Measurements from ENCODE around the gene BEST3. TPM values are rescaled to one million over a fixed set of nuclear protein-coding genes. Genes with fewer than 3 reads are reported as not detected.

The BEST3 gene
- total RNA-seq, 1 experiment from 2014 or later: 0.54 TPM

- H3K4me2 ChIP-seq (ENCODE audit: low read length): no peak overlapping the region
- no peak overlapping the region for H3K9ac ChIP-seq (ENCODE audit: low read length)
- DNase-seq (ENCODE audit: low read depth, low spot score): no peak
- no peaks in the 10 kb centered on the region for H3K27me3 ChIP-seq (ENCODE audit: insufficient read depth, low read length)
- H4K20me1 ChIP-seq (ENCODE audit: insufficient read depth): no peaks in the 10 kb centered on the region
- ChIA-PET CTCF (no interaction called here), POLR2A (no interaction called here), RAD21 (ENCODE audit: low non-redundant PET in 1 of 2, low total read pairs in 2 of 2, uncharacterized antibody in 2 of 2, unreplicated experiment in 2 of 2) (no interaction called here)
- H2AFZ ChIP-seq (ENCODE audit: low read depth, low read length, poor library complexity, severe bottlenecking): no peak overlapping the region
- no peaks in the 10 kb centered on the region for H3K4me1 ChIP-seq (ENCODE audit: control insufficient read depth in 1 of 2, insufficient read depth in 2 of 2, low read length in 2 of 2)
- no peaks in the 10 kb centered on the region for H3K9me3 ChIP-seq (ENCODE audit: control insufficient read depth in 1 of 2, insufficient read depth in 1 of 2, low read depth in 1 of 2, low read length in 2 of 2)
- intact Hi-C loops (cut with micrococcal nuclease): no loop called here
- no TSS peak for BruUV-seq (replicated peaks)
- no peak overlapping the region for H3K4me3 ChIP-seq (replicated peaks in 1 of 2; ENCODE audit: low read depth in 1 of 2, low read length in 2 of 2)
- H3K36me3 ChIP-seq (ENCODE audit: control insufficient read depth in 1 of 2, insufficient read depth in 2 of 2, low read length in 2 of 2): no peaks in the 10 kb centered on the region
- no peak for TF ChIP-seq EGR1 (IDR thresholded peaks at IDR 0.05; ENCODE audit: low read depth)
- ATAC-seq: no peak
- no peaks in the 10 kb centered on the region for H3K9me2 ChIP-seq (ENCODE audit: insufficient read depth)
- H3K27ac ChIP-seq (ENCODE audit: low read depth, low read length): no peak overlapping the region
- no peaks in the 10 kb centered on the region for H3K79me2 ChIP-seq (ENCODE audit: insufficient read depth, low read length)
These were observed 26.9 kb downstream of the BEST3 start for GRCh38 chr12:69672195-69672594.

- intact Hi-C loops (cut with micrococcal nuclease): no loop called here
- no peak overlapping the region for H3K4me3 ChIP-seq (replicated peaks in 1 of 2; ENCODE audit: low read depth in 1 of 2, low read length in 2 of 2)
- ChIA-PET CTCF (no interaction called here), POLR2A (no interaction called here), RAD21 (ENCODE audit: low non-redundant PET in 1 of 2, low total read pairs in 2 of 2, uncharacterized antibody in 2 of 2, unreplicated experiment in 2 of 2) (no interaction called here)
- H3K4me2 ChIP-seq (ENCODE audit: low read length): no peak overlapping the region
- no peaks in the 10 kb centered on the region for H3K27me3 ChIP-seq (ENCODE audit: insufficient read depth, low read length)
- BruUV-seq (replicated peaks): no TSS peak
- ATAC-seq (no peak), DNase-seq (ENCODE audit: low read depth, low spot score) (no peak)
- TF ChIP-seq ZFX (IDR thresholded peaks at IDR 0.05): no peak
- TF ChIP-seq EZH2phosphoT487 (IDR thresholded peaks at IDR 0.05; ENCODE audit: borderline replicate concordance): no peak
- TF ChIP-seq RAD21 (IDR thresholded peaks at IDR 0.05; ENCODE audit: low read depth): no peak
- TF ChIP-seq POLR2A (IDR thresholded peaks at IDR 0.05; ENCODE audit: borderline replicate concordance, extremely low read depth, insufficient read depth, insufficient read length): no peak
- TF ChIP-seq JUND (IDR thresholded peaks at IDR 0.05): no peak
- no peak for TF ChIP-seq EZH2 (IDR thresholded peaks at IDR 0.05)
- no peak for TF ChIP-seq ZBTB33 (IDR thresholded peaks at IDR 0.05; ENCODE audit: extremely low read depth, insufficient replicate concordance, low read length)
- no peak for TF ChIP-seq EGR1 (IDR thresholded peaks at IDR 0.05; ENCODE audit: low read depth)
- no peak for TF ChIP-seq POLR2AphosphoS5 (IDR thresholded peaks at IDR 0.05; ENCODE audit: low read depth, low read length)
- no peak for TF ChIP-seq SP1 (IDR thresholded peaks at IDR 0.05; ENCODE audit: low read depth)
- TF ChIP-seq ELF1 (IDR thresholded peaks at IDR 0.05; ENCODE audit: borderline replicate concordance, low read depth): no peak
- TF ChIP-seq ZNF274 (IDR thresholded peaks at IDR 0.05; ENCODE audit: low read depth, low read length): no peak
- no peak for TF ChIP-seq MAX (IDR thresholded peaks at IDR 0.05)
- no peak for TF ChIP-seq SRF (IDR thresholded peaks at IDR 0.05; ENCODE audit: low read depth)
- no peaks in the 10 kb centered on the region for H3K79me2 ChIP-seq (ENCODE audit: insufficient read depth, low read length)
- no peak overlapping the region for H2AFZ ChIP-seq (ENCODE audit: low read depth, low read length, poor library complexity, severe bottlenecking)
- H3K36me3 ChIP-seq (ENCODE audit: control insufficient read depth in 1 of 2, insufficient read depth in 2 of 2, low read length in 2 of 2): no peaks in the 10 kb centered on the region
- no peak overlapping the region for H3K27ac ChIP-seq (ENCODE audit: low read depth, low read length)
- no peaks in the 10 kb centered on the region for H4K20me1 ChIP-seq (ENCODE audit: insufficient read depth)
- H3K4me1 ChIP-seq (ENCODE audit: control insufficient read depth in 1 of 2, insufficient read depth in 2 of 2, low read length in 2 of 2): no peaks in the 10 kb centered on the region
- no peaks in the 10 kb centered on the region for H3K9me3 ChIP-seq (ENCODE audit: control insufficient read depth in 1 of 2, insufficient read depth in 1 of 2, low read depth in 1 of 2, low read length in 2 of 2)
- no peaks in the 10 kb centered on the region for H3K9me2 ChIP-seq (ENCODE audit: insufficient read depth)
- H3K9ac ChIP-seq (ENCODE audit: low read length): no peak overlapping the region
These were observed 27.5 kb downstream of the BEST3 start for GRCh38 chr12:69671597-69671996.
